VCaP (cell line): ENCODE measurements around the gene C11orf68.

Source experiments
- H3K27ac ChIP-seq: fragments of 450-650 bp; 2 replicates; pipeline ENCODE4 v1.5.1; 2017
- CTCF ChIP-seq: fragments of 450-650 bp; conservative IDR thresholded peaks from 2 replicates; pipeline ENCODE4 v1.5.1; 2017; ENCODE audit warnings: mild to moderate bottlenecking, moderate library complexity

The C11orf68 gene

GRCh38 chr11:65880027-65880426 lies 38.8 kb downstream of the C11orf68 start:
- H3K27ac ChIP-seq, result no peak overlapping the region
- TF ChIP-seq CTCF, result no peak

GRCh38 chr11:65879617-65880016 lies 39.2 kb downstream of the C11orf68 start, which contains the start of gene CTSW:
TSS of gene CTSW (plus strand) at chr11:65879837. CDS start at chr11:65879855, 18 bp downstream.
- TF ChIP-seq CTCF, result no peak
- H3K27ac ChIP-seq, result no peak within 1 kb of the TSS

- TF ChIP-seq CTCF, result no peak
- H3K27ac ChIP-seq, result peak overlapping the region; percentile 72
These were observed 45.3 kb downstream of the C11orf68 start for GRCh38 chr11:65873318-65874156.

GRCh38 chr11:65872586-65873317 lies 46.1 kb downstream of the C11orf68 start, which contains the start of gene EFEMP2:
TSS of gene EFEMP2 (minus strand) at chr11:65872800. CDS start at chr11:65872354, 446 bp downstream.
- peak within 1 kb of the TSS; percentile 72 for H3K27ac ChIP-seq
- no peak for TF ChIP-seq CTCF

- no peak for TF ChIP-seq CTCF
- H3K27ac ChIP-seq, result peak overlapping the region; percentile 4; the same call in 1 of the 2 replicates
These were observed 46.9 kb downstream of the C11orf68 start for GRCh38 chr11:65871811-65872548.

GRCh38 chr11:65870706-65871681 lies 47.9 kb downstream of the C11orf68 start:
- no peak for TF ChIP-seq CTCF
- peak overlapping the region; percentile 4; the same call in 1 of the 2 replicates for H3K27ac ChIP-seq
